ENCODE measurements around the gene TRPT1.

TRPT1 gene

DNA sequence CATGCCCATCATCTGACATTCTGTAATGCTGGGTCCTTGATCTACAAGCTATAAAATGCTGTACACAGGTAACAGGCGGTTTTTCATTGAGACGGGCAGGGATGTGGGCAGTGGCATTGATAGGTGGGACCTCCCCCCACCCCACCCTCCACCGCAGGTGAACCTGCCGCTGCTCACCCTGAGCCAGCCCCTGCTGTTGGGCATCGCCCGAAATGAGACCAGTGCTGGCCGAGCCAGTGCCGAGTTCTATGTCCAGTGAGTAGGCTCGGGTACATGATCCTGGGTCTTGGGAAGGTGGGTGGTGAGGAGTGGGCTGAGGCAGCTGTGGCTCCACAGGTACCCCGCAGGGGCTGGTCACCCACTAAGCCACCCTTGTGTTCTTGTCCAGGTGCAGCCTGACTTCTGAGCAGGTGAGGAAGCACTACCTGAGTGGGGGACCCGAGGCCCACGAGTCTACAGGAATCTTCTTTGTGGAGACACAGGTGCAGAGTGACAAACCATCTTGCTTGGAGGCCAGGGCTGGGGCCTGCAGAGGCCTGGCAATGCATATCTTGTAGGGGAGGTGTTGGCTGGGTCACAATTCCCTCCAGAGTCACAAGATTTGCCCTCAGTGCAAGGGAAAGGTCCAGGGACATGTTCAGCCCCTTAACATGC lies 3.2 kb upstream of the TRPT1 start:
- DNase-seq, result no peak

DNA sequence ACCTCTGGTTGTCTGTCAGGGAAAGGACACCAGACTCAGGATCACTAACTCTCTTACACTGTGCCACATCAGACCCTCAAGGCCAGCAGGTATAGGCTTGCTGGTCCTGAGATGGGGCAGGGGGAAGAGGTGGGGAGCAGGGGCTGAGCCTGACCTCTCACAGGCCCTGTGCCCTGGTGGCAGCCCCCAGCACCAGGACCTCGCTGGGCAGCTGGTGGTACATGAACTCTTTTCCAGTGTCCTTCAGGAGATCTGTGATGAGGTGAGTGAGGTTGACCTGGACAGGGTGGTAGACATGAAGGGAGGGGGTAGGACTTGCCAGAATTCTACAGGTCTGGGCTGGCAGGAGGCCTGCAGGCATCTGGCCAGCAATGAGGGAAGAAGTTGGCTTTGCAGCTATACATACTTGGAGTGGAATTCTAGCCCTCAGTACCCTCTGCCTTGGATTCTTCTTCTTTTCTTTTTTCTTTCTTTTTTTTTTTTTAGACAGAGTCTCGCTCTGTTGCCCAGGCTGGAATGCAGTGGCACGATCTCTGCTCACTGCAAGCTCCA lies 1.5 kb upstream of the TRPT1 start:
- no peak for DNase-seq

DNA sequence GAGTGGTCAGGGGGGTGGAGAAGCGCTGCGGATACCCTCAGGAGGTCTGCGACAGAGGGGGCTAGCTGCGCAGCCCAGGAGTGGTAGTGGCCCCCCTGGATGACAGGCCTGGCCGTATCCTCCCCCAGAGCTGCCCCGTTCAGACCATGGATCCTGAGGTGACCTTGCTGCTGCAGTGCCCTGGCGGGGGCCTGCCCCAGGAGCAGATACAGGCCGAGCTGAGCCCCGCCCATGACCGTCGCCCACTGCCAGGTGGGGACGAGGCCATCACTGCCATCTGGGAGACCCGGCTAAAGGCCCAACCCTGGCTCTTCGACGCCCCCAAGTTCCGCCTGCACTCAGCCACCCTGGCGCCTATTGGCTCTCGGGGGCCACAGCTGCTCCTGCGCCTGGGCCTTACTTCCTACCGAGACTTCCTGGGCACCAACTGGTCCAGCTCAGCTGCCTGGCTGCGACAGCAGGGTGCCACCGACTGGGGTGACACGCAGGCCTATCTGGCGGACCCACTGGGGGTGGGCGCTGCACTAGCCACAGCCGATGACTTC lies 593 bp upstream of the TRPT1 start:
- no peak for DNase-seq

DNA sequence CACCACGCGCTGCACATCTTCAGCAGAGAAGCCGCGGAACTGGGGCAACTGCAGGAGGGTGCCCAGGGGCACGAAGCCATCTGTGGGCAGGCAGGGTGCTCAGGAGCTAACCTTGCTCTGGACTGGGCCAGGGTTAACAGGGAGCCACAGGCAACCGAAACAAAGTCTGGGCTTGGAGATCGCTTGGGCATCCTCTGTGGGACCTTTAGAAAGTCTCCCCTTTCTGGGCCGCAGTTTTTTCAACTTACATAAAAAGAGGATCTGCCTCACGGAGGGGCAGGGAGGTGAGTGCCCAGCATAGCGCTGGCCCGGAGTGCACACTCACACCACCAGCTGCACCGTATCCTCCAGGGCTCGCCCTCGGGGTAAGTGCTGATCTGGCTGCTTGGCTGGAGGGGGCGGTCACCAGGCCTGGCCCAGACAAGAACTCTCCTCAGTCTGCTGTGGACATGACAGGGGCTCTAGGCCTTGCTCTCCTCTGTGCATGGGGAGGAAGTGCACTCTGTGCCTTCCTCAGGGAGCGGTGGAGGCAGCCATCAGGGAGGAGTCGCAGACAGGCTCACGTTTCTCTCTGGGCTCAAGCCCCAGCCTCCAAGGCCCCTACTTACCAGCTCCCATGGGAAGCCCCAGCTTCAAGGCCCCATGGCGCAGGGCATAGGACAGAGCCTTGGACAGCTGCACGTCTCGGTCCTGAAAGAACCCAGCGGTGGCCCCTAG lies 937 bp downstream of the TRPT1 start:
- DNase-seq, result no peak

DNA sequence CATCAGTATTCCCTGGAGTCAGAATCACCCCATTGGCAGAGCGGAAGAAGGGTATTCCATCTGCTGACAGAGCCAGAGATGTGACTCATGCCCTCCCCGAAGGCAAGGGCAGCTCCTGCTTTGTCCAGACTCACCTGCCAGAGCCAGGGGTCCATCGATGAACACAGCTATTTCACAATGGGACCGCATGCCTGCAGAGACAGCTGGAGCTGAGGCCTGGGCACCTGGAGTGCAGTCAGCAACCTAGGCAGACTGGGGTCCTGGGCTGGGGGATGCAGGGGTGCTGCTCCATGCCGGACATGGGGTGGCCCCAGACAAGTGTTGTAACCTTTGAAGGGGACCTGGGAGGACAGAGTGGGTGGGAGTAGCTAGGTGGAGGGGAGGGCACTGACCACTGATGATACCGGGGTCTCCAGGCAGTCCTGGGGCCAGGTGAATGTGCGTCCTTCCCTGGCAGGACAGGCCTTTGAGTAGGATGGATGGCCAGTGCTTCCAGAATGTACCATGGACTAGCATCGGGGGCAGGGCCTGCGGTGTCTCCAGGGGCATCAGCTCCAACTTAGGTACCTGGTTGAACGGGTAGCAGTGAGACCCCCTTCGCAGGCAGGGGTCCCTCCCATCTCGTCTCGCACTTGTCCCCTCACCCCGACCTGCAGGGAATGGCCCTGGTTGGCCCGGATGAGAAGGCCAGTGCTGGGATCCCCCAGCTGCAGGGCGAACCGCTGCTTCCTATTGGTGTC lies 1.7 kb downstream of the TRPT1 start:
- DNase-seq, result no peak

DNA sequence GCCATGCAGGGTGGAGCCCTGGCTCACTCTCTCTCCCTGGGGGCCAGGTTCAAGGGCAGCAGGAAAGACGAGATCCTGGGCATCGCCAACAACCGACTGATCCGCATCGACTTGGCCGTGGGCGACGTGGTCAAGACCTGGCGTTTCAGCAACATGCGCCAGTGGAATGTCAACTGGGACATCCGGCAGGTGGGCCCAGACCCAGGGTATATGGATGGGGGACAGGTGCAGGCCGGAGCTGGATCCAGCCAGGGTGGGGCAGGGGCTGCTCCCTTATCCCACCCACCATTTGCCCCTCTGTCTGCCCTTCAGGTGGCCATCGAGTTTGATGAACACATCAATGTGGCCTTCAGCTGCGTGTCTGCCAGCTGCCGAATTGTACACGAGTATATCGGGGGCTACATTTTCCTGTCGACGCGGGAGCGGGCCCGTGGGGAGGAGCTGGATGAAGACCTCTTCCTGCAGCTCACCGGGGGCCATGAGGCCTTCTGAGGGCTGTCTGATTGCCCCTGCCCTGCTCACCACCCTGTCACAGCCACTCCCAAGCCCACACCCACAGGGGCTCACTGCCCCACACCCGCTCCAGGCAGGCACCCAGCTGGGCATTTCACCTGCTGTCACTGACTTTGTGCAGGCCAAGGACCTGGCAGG lies 2.9 kb downstream of the TRPT1 start:
- DNase-seq, result no peak

DNA sequence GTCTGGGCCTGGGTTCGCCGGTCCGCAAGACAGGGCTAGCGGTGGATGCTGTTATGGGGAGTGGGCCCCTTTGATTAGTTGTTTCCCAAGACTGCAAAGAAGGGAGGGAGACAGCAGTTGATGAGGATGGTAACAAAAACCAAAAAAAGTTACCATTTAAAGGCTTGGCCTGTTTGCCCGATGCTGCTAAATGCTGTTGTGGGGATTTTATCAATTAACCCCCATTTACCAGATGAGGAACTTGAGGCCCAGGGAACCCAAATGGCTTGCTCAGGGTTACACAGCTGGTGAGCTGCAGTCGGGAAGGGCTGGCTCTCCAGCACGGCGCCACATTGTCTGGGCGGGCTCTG lies 3.4 kb downstream of the TRPT1 start:
- no peak for DNase-seq

DNA sequence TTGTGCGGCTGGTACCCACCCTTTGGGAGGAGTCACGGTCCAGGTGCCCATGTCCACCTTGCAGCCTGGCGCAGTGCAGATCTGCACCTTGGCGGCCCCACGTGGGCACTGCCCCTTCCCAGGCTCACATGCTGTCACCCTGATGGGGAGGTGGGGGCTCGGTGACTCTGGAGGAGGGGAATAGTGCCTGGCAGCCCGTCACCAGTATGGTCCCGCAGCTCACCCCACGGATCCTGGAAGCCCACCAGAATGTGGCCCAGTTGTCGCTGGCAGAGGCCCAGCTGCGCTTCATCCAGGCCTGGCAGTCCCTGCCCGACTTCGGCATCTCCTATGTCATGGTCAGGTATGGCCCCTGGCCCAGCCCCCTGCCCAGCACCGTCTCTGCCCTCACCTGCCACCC lies 5.2 kb downstream of the TRPT1 start:
- no peak for DNase-seq

DNA sequence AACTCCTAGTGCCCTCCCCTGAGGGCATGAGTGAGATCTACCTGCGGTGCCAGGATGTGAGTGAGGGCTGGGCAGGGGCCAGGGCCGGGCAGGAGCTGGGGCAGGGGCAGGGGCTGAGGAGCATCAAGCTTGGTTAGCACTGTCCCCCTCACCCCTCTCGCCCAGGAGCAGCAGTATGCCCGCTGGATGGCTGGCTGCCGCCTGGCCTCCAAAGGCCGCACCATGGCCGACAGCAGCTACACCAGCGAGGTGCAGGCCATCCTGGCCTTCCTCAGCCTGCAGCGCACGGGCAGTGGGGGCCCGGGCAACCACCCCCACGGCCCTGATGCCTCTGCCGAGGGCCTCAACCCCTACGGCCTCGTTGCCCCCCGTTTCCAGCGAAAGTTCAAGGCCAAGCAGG lies 5.7 kb downstream of the TRPT1 start:
- DNase-seq, result no peak

DNA sequence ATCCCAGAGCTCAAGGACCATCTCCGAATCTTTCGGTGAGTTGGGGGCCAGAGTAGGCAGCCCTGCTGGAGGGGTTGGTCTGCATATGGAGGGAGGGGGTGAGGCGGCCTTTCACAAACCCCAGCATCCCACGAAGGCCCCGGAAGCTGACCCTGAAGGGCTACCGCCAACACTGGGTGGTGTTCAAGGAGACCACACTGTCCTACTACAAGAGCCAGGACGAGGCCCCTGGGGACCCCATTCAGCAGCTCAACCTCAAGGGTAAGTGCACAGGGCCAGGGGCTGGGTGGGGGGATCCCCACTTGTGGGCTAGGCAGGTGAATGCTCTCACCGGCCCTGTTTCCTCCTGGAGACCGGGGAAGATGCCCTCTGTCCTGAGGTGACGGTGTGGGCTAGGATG lies 6.2 kb downstream of the TRPT1 start:
- no peak for DNase-seq

DNA sequence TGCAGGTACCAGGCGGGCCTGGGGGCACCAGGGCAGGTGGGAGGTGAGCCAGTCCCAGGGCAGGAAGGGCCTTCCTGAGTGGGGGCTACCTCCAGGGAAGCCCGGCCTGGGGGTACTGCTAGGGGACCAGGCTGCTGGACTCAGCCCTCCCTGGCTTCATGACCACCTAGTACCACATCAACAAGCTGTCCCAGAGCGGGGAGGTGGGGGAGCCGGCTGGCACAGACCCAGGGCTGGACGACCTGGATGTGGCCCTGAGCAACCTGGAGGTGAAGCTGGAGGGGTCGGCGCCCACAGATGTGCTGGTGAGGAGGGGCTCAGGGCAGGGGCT lies 6.7 kb downstream of the TRPT1 start:
- no peak for DNase-seq

DNA sequence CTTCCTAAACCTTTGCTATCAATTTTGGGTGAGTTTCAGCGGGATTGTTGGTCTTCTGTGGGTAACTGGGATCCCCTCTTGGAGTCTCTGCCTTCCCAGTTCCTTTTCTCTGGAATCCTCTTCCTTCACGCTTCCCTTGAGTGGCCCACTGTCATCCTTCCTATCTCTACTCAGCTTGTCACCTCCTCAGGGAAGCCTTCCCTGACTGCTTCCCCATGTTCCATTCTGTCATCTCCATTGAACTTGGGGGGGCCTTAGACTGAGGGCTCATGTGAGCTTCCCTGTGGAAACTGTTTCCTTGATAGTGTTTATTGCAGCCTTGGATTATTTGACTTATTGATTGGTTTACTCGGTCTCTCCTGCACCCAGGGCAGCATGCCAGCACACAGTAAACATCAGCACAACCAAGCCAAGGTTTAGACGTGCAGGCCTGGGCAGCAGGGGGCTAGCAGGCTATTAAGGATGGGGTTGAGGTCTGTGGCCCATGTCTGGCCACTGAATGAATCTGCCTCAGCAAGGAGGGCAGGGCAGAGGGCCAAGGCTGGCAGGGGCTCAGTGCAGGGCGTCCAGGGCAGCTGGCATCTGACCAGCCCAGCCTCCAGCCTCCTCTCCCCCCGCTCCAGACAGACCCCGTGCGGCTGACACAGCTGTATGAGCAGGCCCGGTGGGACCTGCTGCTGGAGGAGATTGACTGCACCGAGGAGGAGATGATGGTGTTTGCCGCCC lies 7.2 kb downstream of the TRPT1 start:
- no peak for DNase-seq

DNA sequence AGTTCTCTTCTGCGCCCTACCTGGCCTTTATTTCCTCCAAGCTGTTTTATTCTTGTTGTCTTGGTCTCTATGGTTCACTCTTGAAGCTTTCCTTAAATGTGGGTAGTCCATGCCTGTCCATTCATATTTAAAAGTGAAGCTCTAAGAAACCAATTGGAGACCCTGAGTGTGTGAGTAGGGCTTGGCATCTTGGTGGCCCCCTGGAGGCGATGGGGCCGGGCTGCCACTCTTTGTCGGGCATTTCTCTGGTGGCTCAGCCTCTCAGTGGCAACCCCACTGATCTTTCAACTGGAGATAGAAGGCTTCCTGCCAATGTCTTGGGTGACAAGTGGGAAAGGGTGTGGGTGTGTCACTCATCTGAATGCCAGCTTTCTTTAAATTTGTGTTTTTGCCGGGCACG lies 9.1 kb downstream of the TRPT1 start:
- DNase-seq, result no peak

DNA sequence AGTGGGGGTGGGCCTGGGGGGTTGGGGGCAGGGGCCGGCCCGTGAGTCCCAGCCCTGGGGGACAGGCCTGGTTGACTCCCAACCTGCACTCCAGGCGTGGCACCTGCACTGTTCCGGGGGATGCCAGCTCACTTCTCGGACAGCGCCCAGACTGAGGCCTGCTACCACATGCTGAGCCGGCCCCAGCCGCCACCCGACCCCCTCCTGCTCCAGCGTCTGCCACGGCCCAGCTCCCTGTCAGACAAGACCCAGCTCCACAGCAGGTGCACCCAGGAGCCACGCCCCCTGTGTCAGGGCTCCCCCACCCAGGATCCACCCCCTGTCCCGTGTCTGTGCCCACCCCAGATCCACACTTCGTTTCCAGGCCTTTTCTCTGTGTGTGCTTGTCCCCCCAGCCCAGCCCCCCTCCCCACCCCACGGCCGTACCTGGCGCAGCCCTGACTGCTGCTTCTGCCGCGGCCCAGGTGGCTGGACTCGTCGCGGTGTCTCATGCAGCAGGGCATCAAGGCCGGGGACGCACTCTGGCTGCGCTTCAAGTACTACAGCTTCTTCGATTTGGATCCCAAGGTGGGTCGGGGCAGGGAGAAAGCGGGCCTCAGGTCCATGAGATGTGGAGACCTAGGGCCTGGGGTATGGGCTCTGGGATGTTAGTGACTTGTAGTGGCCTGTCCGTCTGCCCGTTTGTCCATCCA lies 14.7 kb downstream of the TRPT1 start:
- no peak for DNase-seq

DNA sequence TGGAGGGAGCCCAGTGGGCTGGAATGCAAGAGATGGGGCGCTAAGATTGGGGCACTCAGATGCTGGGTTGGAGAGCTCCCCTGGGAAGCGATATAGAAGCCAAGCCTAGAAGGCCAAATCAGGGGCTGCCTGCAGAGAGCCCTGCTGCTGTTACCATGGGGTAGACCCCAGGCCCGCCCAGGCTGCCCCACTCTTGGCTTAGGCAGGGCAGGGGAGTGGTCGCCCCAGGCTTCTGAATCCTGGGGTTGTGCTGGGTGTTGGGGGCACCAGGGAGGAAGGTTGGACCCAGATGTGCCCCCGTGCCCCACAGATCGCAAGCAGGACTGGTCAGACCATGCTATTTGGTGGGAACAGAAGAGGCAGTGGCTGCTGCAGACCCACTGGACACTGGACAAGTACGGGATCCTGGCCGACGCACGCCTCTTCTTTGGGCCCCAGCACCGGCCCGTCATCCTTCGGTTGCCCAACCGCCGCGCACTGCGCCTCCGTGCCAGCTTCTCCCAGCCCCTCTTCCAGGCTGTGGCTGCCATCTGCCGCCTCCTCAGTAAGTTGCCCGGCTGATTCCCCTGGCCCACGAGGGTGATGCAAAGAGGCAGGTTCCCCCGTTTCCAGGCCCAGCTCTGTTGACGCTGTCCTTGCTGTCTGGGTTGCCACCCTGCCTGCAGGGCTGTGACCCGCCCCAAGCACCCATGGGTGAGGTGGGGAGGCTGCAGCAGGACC lies 15.5 kb downstream of the TRPT1 start:
- no peak for DNase-seq

DNA sequence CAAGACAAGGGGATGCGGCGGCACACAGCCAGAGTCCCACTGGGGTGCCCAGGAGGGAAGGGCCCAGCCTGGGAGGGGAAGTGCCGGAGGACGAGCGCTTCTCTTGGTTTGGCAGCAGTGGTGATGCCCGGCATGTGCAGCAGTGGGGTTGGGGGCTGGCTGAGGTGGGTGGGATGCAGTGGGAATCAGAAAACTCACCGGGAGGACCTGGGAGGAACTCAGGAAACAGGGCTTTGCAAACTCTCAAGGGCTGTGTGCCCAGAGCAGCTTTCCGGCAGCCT lies 16.5 kb downstream of the TRPT1 start:
- DNase-seq, result no peak

DNA sequence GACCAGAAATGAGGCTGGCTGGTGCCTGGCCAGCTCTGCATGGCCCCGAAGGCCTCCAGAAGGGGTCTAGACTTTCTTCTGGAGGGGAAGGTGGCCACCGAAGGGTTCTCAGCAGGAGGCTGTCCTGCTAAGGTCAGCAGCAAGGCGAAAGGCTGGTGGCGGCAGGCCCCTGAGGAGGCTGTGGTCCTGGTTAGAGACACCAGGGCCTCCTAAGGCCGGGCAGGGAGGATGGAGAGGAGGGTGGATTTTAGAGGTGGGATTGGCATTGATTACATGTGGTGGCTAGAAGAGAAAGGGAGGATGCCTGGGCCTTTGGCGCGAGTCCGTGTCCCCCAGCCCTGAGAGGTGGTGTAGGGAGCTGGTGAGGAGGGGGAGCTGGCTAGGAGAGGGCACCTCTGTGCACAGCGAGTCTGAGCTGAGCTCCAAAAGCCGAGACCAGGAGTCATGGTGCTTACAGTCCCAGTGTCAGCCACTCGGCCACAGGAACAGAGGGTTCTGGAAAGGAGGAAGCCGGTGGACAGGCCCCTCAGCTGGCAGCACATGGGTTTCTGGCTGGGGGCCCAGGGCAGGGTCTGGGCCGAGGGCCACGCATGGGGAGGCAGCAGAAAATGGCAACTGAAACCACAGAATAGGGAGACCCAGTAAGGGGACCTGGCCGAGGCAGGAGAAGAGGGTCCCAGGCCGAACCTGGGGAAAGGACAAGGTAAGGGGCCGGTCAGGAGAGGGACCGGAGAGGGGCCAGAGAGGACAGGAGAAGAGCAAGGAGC lies 17.0 kb downstream of the TRPT1 start:
- DNase-seq, result no peak

DNA sequence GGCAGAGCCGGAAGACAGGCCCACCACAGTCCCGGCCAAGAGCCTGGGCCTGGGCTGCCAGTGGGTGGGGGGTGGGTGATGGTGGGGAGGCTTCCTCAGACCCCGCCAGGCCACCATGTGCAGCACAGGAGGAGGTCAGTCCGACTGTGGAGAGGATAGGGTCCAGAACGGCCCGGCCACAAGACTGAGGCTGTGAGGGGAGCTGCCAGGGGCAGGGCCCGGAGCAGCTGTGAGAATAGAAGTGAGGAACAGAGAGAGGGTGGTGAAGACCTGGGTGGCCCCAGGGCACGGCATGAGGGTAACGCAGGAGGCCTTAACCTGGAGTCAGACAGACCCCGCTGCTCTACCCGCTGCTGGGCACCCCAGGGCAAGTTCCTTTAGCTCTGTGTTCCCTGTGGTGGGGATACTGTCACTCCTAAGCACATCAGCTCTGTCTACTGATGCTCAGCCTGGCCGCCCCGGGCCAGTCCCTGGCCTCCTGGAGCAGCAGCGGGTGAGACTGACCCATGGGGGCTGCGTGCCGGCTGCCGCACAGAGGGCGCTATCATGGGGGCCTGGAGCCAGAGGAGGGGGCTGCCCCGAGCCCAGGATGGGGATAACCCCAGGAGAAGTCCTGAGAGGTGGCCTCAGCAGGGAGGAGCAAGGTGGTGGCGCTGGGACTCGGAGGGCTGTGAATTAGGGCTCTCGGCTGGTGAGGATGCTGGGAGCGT lies 17.7 kb downstream of the TRPT1 start:
- DNase-seq, result no peak

DNA sequence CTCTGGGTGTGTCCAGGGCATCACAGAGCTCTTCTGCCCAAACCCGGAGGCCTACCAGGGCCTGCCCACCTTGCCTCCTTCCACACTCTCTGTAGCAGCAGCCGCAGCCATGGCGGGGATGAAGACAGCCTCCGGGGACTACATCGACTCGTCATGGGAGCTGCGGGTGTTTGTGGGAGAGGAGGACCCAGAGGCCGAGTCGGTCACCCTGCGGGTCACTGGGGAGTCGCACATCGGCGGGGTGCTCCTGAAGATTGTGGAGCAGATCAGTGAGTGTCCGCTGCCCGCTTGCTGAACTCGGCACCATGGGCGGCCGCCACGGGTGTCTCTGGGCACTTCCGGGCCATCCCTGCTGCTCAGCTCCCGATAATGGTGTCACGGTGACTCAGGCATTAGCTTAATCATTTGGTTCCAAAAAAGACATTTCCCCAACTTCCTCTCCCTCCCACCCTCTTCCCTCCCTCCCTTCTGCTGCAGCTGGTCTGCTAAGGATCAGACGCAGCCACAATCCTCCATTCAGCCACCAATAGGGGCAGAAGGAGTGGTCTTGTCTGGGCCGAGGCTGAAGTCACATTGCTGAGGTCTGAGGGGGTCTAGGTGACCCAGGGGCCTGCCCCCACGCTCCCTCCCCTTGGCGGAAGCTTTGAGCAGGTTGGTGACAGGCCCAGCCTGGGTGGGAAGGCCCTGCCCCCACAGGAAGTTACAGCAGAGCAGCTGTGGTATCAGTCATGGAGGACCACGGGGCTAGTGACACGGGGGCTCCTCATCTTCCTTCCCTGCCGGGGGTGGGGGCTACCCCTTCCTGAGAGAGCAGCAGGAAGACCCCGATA lies 18.5 kb downstream of the TRPT1 start:
- DNase-seq, result peak; percentile 85
